ENCODE results near the gene PLA1A.
"Not testable (repeated sequence)": the region's sequence is repeated elsewhere in the genome, so short reads cannot be mapped to it uniquely, and the experiment has no call there.

Gene PLA1A

GRCh38 chr3:119597548-119598288 is at the start of gene PLA1A:
Gene PLA1A (plus strand): TSS chr3:119597885. CDS start chr3:119597914, 29 bp downstream.
- Histone ChIP-seq H3K4me3 (ENCODE audit: low read depth, low read length) (no peak within 1 kb of the TSS), H3K27ac (ENCODE audit: low read depth, low read length) (no peak within 1 kb of the TSS), H3K9me3 (ENCODE audit: control insufficient read depth, insufficient read depth, low read depth, low read length) (no peaks in the 10 kb centered on the region), H3K9ac (ENCODE audit: low read length) (no peak within 1 kb of the TSS), H3K4me1 (ENCODE audit: control insufficient read depth, insufficient read depth, low read length) (peaks cover 4% of the 10 kb centered on the region; the same call in 1 of the 2 replicates), H3K36me3 (ENCODE audit: control insufficient read depth, insufficient read depth, low read length) (no peaks in the 10 kb centered on the region), H3K27me3 (ENCODE audit: control insufficient read depth, insufficient read depth, low read length) (no peaks in the 10 kb centered on the region)

- no peaks in the 10 kb centered on the region for H3K27me3 ChIP-seq (ENCODE audit: control insufficient read depth, insufficient read depth, low read length)
- no peaks in the 10 kb centered on the region for H3K4me1 ChIP-seq (ENCODE audit: control insufficient read depth, insufficient read depth, low read length)
- no peak overlapping the region for H3K4me3 ChIP-seq (ENCODE audit: low read depth, low read length)
- H3K9ac ChIP-seq (ENCODE audit: low read length): no peak overlapping the region
- no peaks in the 10 kb centered on the region for H3K9me3 ChIP-seq (ENCODE audit: control insufficient read depth, insufficient read depth, low read depth, low read length)
- no peak overlapping the region for H3K27ac ChIP-seq (ENCODE audit: low read depth, low read length)
- H3K36me3 ChIP-seq (ENCODE audit: control insufficient read depth, insufficient read depth, low read length): no peaks in the 10 kb centered on the region
Observed at GRCh38 chr3:119548341-119548740, 49.3 kb upstream of the PLA1A start.

GRCh38 chr3:119550192-119550910 is 47.3 kb upstream of the PLA1A start:
- Histone ChIP-seq H3K27ac (ENCODE audit: low read depth, low read length) (no peak overlapping the region), H3K4me3 (ENCODE audit: low read depth, low read length) (no peak overlapping the region), H3K36me3 (ENCODE audit: control insufficient read depth, insufficient read depth, low read length) (no peaks in the 10 kb centered on the region)

GRCh38 chr3:119551598-119551997 is 46.1 kb upstream of the PLA1A start:
- Histone ChIP-seq H3K36me3 (ENCODE audit: control insufficient read depth, insufficient read depth, low read length) (no peaks in the 10 kb centered on the region), H3K27me3 (ENCODE audit: control insufficient read depth, insufficient read depth, low read length) (no peaks in the 10 kb centered on the region), H3K9ac (ENCODE audit: low read length) (no peak overlapping the region), H3K9me3 (ENCODE audit: control insufficient read depth, insufficient read depth, low read depth, low read length) (no peaks in the 10 kb centered on the region), H3K4me3 (ENCODE audit: low read depth, low read length) (no peak overlapping the region), H3K27ac (ENCODE audit: low read depth, low read length) (no peak overlapping the region), H3K4me1 (ENCODE audit: control insufficient read depth, insufficient read depth, low read length) (no peaks in the 10 kb centered on the region)

More at GRCh38 chr3:119550192-119550910, 47.3 kb upstream of the PLA1A start:
- Histone ChIP-seq H3K9ac (ENCODE audit: low read length) (no peak overlapping the region), H3K4me1 (ENCODE audit: control insufficient read depth, insufficient read depth, low read length) (no peaks in the 10 kb centered on the region), H3K27me3 (ENCODE audit: control insufficient read depth, insufficient read depth, low read length) (no peaks in the 10 kb centered on the region), H3K9me3 (ENCODE audit: control insufficient read depth, insufficient read depth, low read depth, low read length) (no peaks in the 10 kb centered on the region)

GRCh38 chr3:119552928-119553327 is 44.8 kb upstream of the PLA1A start:
- H3K4me3 ChIP-seq (ENCODE audit: low read depth, low read length); H3K27ac ChIP-seq (ENCODE audit: low read depth, low read length): not testable (repeated sequence)

GRCh38 chr3:119553823-119554415 is 43.8 kb upstream of the PLA1A start:
- Histone ChIP-seq H3K4me3 (ENCODE audit: low read depth, low read length) (no peak overlapping the region), H3K36me3 (ENCODE audit: control insufficient read depth, insufficient read depth, low read length) (no peaks in the 10 kb centered on the region), H3K27ac (ENCODE audit: low read depth, low read length) (no peak overlapping the region), H3K9me3 (ENCODE audit: control insufficient read depth, insufficient read depth, low read depth, low read length) (no peaks in the 10 kb centered on the region), H3K27me3 (ENCODE audit: control insufficient read depth, insufficient read depth, low read length) (no peaks in the 10 kb centered on the region), H3K4me1 (ENCODE audit: control insufficient read depth, insufficient read depth, low read length) (no peaks in the 10 kb centered on the region), H3K9ac (ENCODE audit: low read length) (no peak overlapping the region)

More at GRCh38 chr3:119552928-119553327, 44.8 kb upstream of the PLA1A start:
- H3K9me3 ChIP-seq (ENCODE audit: control insufficient read depth, insufficient read depth, low read depth, low read length); H3K27me3 ChIP-seq (ENCODE audit: control insufficient read depth, insufficient read depth, low read length); H3K4me1 ChIP-seq (ENCODE audit: control insufficient read depth, insufficient read depth, low read length); H3K36me3 ChIP-seq (ENCODE audit: control insufficient read depth, insufficient read depth, low read length); H3K9ac ChIP-seq (ENCODE audit: low read length): not testable (repeated sequence)

- Histone ChIP-seq H3K9ac (ENCODE audit: low read length) (no peak overlapping the region), H3K4me3 (ENCODE audit: low read depth, low read length) (no peak overlapping the region), H3K36me3 (ENCODE audit: control insufficient read depth, insufficient read depth, low read length) (no peaks in the 10 kb centered on the region), H3K27ac (ENCODE audit: low read depth, low read length) (no peak overlapping the region), H3K4me1 (ENCODE audit: control insufficient read depth, insufficient read depth, low read length) (no peaks in the 10 kb centered on the region), H3K27me3 (ENCODE audit: control insufficient read depth, insufficient read depth, low read length) (no peaks in the 10 kb centered on the region), H3K9me3 (ENCODE audit: control insufficient read depth, insufficient read depth, low read depth, low read length) (no peaks in the 10 kb centered on the region)
Observed at GRCh38 chr3:119555309-119555735, 42.4 kb upstream of the PLA1A start.

GRCh38 chr3:119555929-119556328 is 41.8 kb upstream of the PLA1A start:
- no peak overlapping the region for H3K9ac ChIP-seq (ENCODE audit: low read length)
- H3K9me3 ChIP-seq (ENCODE audit: control insufficient read depth, insufficient read depth, low read depth, low read length): no peaks in the 10 kb centered on the region
- no peak overlapping the region for H3K27ac ChIP-seq (ENCODE audit: low read depth, low read length)
- no peaks in the 10 kb centered on the region for H3K4me1 ChIP-seq (ENCODE audit: control insufficient read depth, insufficient read depth, low read length)
- no peak overlapping the region for H3K4me3 ChIP-seq (ENCODE audit: low read depth, low read length)
- no peaks in the 10 kb centered on the region for H3K27me3 ChIP-seq (ENCODE audit: control insufficient read depth, insufficient read depth, low read length)
- no peaks in the 10 kb centered on the region for H3K36me3 ChIP-seq (ENCODE audit: control insufficient read depth, insufficient read depth, low read length)

GRCh38 chr3:119557192-119557876 is 40.4 kb upstream of the PLA1A start:
- Histone ChIP-seq H3K36me3 (ENCODE audit: control insufficient read depth, insufficient read depth, low read length) (no peaks in the 10 kb centered on the region), H3K4me3 (ENCODE audit: low read depth, low read length) (no peak overlapping the region), H3K27me3 (ENCODE audit: control insufficient read depth, insufficient read depth, low read length) (no peaks in the 10 kb centered on the region), H3K4me1 (ENCODE audit: control insufficient read depth, insufficient read depth, low read length) (0 out of 2 replicates have a peak, but pooled peaks cover under 1% of the 10 kb centered on the region), H3K27ac (ENCODE audit: low read depth, low read length) (no peak overlapping the region), H3K9me3 (ENCODE audit: control insufficient read depth, insufficient read depth, low read depth, low read length) (no peaks in the 10 kb centered on the region), H3K9ac (ENCODE audit: low read length) (no peak overlapping the region)

- 0 out of 2 replicates have a peak, but pooled peaks cover 5% of the 10 kb centered on the region for H3K4me1 ChIP-seq (ENCODE audit: control insufficient read depth, insufficient read depth, low read length)
- no peaks in the 10 kb centered on the region for H3K36me3 ChIP-seq (ENCODE audit: control insufficient read depth, insufficient read depth, low read length)
- no peaks in the 10 kb centered on the region for H3K9me3 ChIP-seq (ENCODE audit: control insufficient read depth, insufficient read depth, low read depth, low read length)
- H3K27me3 ChIP-seq (ENCODE audit: control insufficient read depth, insufficient read depth, low read length): no peaks in the 10 kb centered on the region
- H3K4me3 ChIP-seq (ENCODE audit: low read depth, low read length): no peak overlapping the region
- no peak overlapping the region for H3K27ac ChIP-seq (ENCODE audit: low read depth, low read length)
- no peak overlapping the region for H3K9ac ChIP-seq (ENCODE audit: low read length)
Observed at GRCh38 chr3:119557877-119558269, 39.8 kb upstream of the PLA1A start.

Measured in HUES6 (cell line).